ENCODE results near the gene TUBA3D. TPM values are rescaled to one million over a fixed set of nuclear protein-coding genes. Genes with fewer than 3 reads are reported as not detected.
"Not testable (repeated sequence)": the region's sequence is repeated elsewhere in the genome, so short reads cannot be mapped to it uniquely, and the experiment has no call there.

TUBA3D gene
- not detected in 3 replicates for total RNA-seq

- peaks cover 7% of the 10 kb centered on the region for H3K36me3 Mint-ChIP-seq
- no peaks in the 10 kb centered on the region for H3K4me1 Mint-ChIP-seq
- H3K27me3 Mint-ChIP-seq (ENCODE audit: low read depth): no peaks in the 10 kb centered on the region
- no peak within 1 kb of the TSS for H3K27ac Mint-ChIP-seq
- no peak for TF ChIP-seq CTCF (IDR thresholded peaks at IDR 0.05; ENCODE audit: unreplicated experiment)
- DNase-seq (ENCODE audit: low spot score in 2 of 2, unreplicated experiment in 2 of 2): no peak
- no peaks in the 10 kb centered on the region for H3K9me3 Mint-ChIP-seq
- H3K4me3 Mint-ChIP-seq: no peak within 1 kb of the TSS
Observed at GRCh38 chr2:131475831-131476230, at the start of gene TUBA3D. TSS of gene TUBA3D (plus strand) at chr2:131476119. CDS start at chr2:131476200, 81 bp downstream.

GRCh38 chr2:131426727-131427126, 49.2 kb upstream of the TUBA3D start:
- H3K4me3 Mint-ChIP-seq: no peak overlapping the region
- no peak for DNase-seq (ENCODE audit: low spot score in 2 of 2, unreplicated experiment in 2 of 2)
- H3K27ac Mint-ChIP-seq: no peak overlapping the region

GRCh38 chr2:131431336-131431735, 44.6 kb upstream of the TUBA3D start:
- TF ChIP-seq CTCF (IDR thresholded peaks at IDR 0.05; ENCODE audit: unreplicated experiment): no peak
- Mint-ChIP-seq H3K9me3 (no peaks in the 10 kb centered on the region), H3K36me3 (no peaks in the 10 kb centered on the region), H3K27me3 (ENCODE audit: low read depth) (peaks cover 82% of the 10 kb centered on the region), H3K4me1 (peaks cover 4% of the 10 kb centered on the region), H3K4me3 (no peak overlapping the region), H3K27ac (no peak overlapping the region)
- DNase-seq (ENCODE audit: low spot score in 2 of 2, unreplicated experiment in 2 of 2): no peak

More at GRCh38 chr2:131426727-131427126, 49.2 kb upstream of the TUBA3D start:
- no peaks in the 10 kb centered on the region for H3K9me3 Mint-ChIP-seq
- H3K36me3 Mint-ChIP-seq: no peaks in the 10 kb centered on the region
- H3K27me3 Mint-ChIP-seq (ENCODE audit: low read depth): peaks cover 92% of the 10 kb centered on the region
- peaks cover 10% of the 10 kb centered on the region for H3K4me1 Mint-ChIP-seq
- TF ChIP-seq CTCF (IDR thresholded peaks at IDR 0.05; ENCODE audit: unreplicated experiment): no peak

- H3K4me3 Mint-ChIP-seq; H3K9me3 Mint-ChIP-seq; H3K4me1 Mint-ChIP-seq; H3K27ac Mint-ChIP-seq; H3K36me3 Mint-ChIP-seq; DNase-seq (ENCODE audit: low spot score in 2 of 2, unreplicated experiment in 2 of 2): not testable (repeated sequence)
- peaks cover 22% of the 10 kb centered on the region for H3K27me3 Mint-ChIP-seq (ENCODE audit: low read depth)
Observed at GRCh38 chr2:131440742-131441468, 35.0 kb upstream of the TUBA3D start.

GRCh38 chr2:131444736-131445514, 31.0 kb upstream of the TUBA3D start:
- H3K4me1 Mint-ChIP-seq; H3K36me3 Mint-ChIP-seq; H3K9me3 Mint-ChIP-seq; DNase-seq (ENCODE audit: low spot score in 2 of 2, unreplicated experiment in 2 of 2); H3K4me3 Mint-ChIP-seq; H3K27ac Mint-ChIP-seq: not testable (repeated sequence)
- H3K27me3 Mint-ChIP-seq (ENCODE audit: low read depth): peaks cover 37% of the 10 kb centered on the region

- peaks cover 39% of the 10 kb centered on the region for H3K27me3 Mint-ChIP-seq (ENCODE audit: low read depth)
- not testable (repeated sequence) for H3K4me1 Mint-ChIP-seq; DNase-seq (ENCODE audit: low spot score in 2 of 2, unreplicated experiment in 2 of 2); H3K36me3 Mint-ChIP-seq; H3K4me3 Mint-ChIP-seq; H3K27ac Mint-ChIP-seq; H3K9me3 Mint-ChIP-seq
Observed at GRCh38 chr2:131445515-131445797, 30.5 kb upstream of the TUBA3D start.

GRCh38 chr2:131445896-131446295, 30.0 kb upstream of the TUBA3D start:
- H3K36me3 Mint-ChIP-seq: no peaks in the 10 kb centered on the region
- H3K4me1 Mint-ChIP-seq: no peaks in the 10 kb centered on the region
- DNase-seq (ENCODE audit: low spot score in 2 of 2, unreplicated experiment in 2 of 2): no peak
- TF ChIP-seq CTCF (IDR thresholded peaks at IDR 0.05; ENCODE audit: unreplicated experiment): no peak
- H3K27ac Mint-ChIP-seq: no peak overlapping the region
- peaks cover 35% of the 10 kb centered on the region for H3K27me3 Mint-ChIP-seq (ENCODE audit: low read depth)
- H3K9me3 Mint-ChIP-seq: no peaks in the 10 kb centered on the region
- no peak overlapping the region for H3K4me3 Mint-ChIP-seq

GRCh38 chr2:131447981-131448380, 27.9 kb upstream of the TUBA3D start:
- H3K27me3 Mint-ChIP-seq (ENCODE audit: low read depth): peaks cover 39% of the 10 kb centered on the region
- H3K4me3 Mint-ChIP-seq; H3K36me3 Mint-ChIP-seq; H3K27ac Mint-ChIP-seq; H3K9me3 Mint-ChIP-seq; H3K4me1 Mint-ChIP-seq; DNase-seq (ENCODE audit: low spot score in 2 of 2, unreplicated experiment in 2 of 2): not testable (repeated sequence)

GRCh38 chr2:131451265-131451949, 24.5 kb upstream of the TUBA3D start:
- not testable (repeated sequence) for DNase-seq (ENCODE audit: low spot score in 2 of 2, unreplicated experiment in 2 of 2); H3K4me1 Mint-ChIP-seq; H3K36me3 Mint-ChIP-seq; H3K4me3 Mint-ChIP-seq; H3K27ac Mint-ChIP-seq; H3K9me3 Mint-ChIP-seq
- H3K27me3 Mint-ChIP-seq (ENCODE audit: low read depth): peaks cover 43% of the 10 kb centered on the region
